ENCODE measurements around the gene ZBTB25. TPM values are rescaled to one million over a fixed set of nuclear protein-coding genes. Genes with fewer than 3 reads are reported as not detected.

Gene ZBTB25
- total RNA-seq, 1 donor from 2014 or later = 14.9 TPM

DNA sequence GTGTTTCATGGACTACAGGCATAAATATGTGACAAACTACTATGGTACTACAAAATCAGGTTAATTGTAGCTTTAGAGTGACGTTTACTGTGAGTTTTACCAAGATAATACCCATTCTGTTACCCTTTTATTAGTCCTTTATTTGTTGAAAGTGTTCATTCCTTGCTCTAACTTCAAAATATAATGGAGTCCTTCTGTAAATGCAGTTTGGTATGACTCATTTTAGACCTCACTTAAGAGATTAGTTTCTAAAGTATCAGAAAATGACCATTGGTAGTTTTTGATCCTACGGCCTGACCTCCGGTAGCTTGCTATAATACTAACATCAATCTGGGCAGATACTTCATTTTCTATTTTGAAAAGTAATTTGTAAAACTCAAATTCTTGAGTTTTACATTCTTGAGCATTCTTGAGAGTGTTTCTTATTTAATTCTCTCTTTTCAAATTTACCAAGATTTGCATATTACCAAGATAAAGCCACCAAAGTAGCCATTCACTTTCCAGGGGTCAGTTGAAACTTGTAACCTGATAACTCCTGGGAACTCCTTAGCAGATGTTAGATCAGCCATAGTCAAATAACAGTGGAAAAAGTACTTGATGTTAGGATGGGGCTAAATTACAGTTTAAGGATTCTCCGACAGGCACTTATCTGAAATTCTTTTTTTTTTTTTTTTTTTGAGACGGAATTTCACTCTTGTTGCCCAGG is 41.1 kb upstream of the ZBTB25 start:
- ATAC-seq (no peak), DNase-seq (no peak)
- TF ChIP-seq, protein P1, sequence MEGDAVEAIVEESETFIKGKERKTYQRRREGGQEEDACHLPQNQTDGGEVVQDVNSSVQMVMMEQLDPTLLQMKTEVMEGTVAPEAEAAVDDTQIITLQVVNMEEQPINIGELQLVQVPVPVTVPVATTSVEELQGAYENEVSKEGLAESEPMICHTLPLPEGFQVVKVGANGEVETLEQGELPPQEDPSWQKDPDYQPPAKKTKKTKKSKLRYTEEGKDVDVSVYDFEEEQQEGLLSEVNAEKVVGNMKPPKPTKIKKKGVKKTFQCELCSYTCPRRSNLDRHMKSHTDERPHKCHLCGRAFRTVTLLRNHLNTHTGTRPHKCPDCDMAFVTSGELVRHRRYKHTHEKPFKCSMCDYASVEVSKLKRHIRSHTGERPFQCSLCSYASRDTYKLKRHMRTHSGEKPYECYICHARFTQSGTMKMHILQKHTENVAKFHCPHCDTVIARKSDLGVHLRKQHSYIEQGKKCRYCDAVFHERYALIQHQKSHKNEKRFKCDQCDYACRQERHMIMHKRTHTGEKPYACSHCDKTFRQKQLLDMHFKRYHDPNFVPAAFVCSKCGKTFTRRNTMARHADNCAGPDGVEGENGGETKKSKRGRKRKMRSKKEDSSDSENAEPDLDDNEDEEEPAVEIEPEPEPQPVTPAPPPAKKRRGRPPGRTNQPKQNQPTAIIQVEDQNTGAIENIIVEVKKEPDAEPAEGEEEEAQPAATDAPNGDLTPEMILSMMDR (IDR thresholded peaks at IDR 0.05) = no peak
- intact Hi-C loops (cut with DNase I) = no loop called here
- peaks cover 10% of the 10 kb centered on the region for H3K4me1 ChIP-seq
- H3K9me3 ChIP-seq = peaks cover 7% of the 10 kb centered on the region
- H3K36me3 ChIP-seq = no peaks in the 10 kb centered on the region
- H3K27me3 ChIP-seq (ENCODE audit: low read depth) = peaks cover 10% of the 10 kb centered on the region
- no peak overlapping the region for H3K4me3 ChIP-seq
- no peak overlapping the region for H3K27ac ChIP-seq

GRCh38 chr14:64542836-64543201 is 39.2 kb upstream of the ZBTB25 start:
- H3K9me3 ChIP-seq = peaks cover 7% of the 10 kb centered on the region
- ATAC-seq = no peak
- H3K36me3 ChIP-seq = no peaks in the 10 kb centered on the region
- no peak overlapping the region for H3K27ac ChIP-seq
- peak overlapping the region; percentile 78 for H3K4me3 ChIP-seq
- peaks cover 10% of the 10 kb centered on the region for H3K27me3 ChIP-seq (ENCODE audit: low read depth)
- no peak for DNase-seq
- TF ChIP-seq, protein P1 (IDR thresholded peaks at IDR 0.05) = no peak
- intact Hi-C loops (cut with DNase I) = no loop called here
- H3K4me1 ChIP-seq = peaks cover 4% of the 10 kb centered on the region

DNA sequence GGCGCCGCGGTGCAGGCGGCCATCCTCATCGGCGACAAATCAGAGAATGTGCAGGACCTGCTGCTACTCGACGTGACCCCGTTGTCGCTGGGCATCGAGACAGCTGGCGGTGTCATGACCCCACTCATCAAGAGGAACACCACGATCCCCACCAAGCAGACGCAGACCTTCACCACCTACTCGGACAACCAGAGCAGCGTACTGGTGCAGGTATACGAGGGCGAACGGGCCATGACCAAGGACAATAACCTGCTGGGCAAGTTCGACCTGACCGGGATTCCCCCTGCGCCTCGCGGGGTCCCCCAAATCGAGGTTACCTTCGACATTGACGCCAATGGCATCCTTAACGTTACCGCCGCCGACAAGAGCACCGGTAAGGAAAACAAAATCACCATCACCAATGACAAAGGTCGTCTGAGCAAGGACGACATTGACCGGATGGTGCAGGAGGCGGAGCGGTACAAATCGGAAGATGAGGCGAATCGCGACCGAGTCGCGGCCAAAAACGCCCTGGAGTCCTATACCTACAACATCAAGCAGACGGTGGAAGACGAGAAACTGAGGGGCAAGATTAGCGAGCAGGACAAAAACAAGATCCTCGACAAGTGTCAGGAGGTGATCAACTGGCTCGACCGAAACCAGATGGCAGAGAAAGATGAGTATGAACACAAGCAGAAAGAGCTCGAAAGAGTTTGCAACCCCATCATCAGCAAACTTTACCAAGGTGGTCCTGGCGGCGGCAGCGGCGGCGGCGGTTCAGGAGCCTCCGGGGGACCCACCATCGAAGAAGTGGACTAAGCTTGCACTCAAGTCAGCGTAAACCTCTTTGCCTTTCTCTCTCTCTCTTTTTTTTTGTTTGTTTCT is 38.6 kb upstream of the ZBTB25 start:
- Histone ChIP-seq H3K4me1 (peaks cover 4% of the 10 kb centered on the region), H3K27ac (no peak overlapping the region), H3K9me3 (peaks cover 7% of the 10 kb centered on the region), H3K27me3 (ENCODE audit: low read depth) (peaks cover 10% of the 10 kb centered on the region), H3K36me3 (no peaks in the 10 kb centered on the region), H3K4me3 (peak overlapping the region; percentile 78)
- intact Hi-C loops (cut with DNase I) = no loop called here
- ATAC-seq (no peak), DNase-seq (no peak)
- TF ChIP-seq, protein P1 (IDR thresholded peaks at IDR 0.05) = no peak

- H3K27ac ChIP-seq = no peak overlapping the region
- H3K36me3 ChIP-seq = no peaks in the 10 kb centered on the region
- TF ChIP-seq, protein P1 (IDR thresholded peaks at IDR 0.05) = no peak
- peak overlapping the region; percentile 78 for H3K4me3 ChIP-seq
- H3K4me1 ChIP-seq = peaks cover 4% of the 10 kb centered on the region
- peaks cover 7% of the 10 kb centered on the region for H3K9me3 ChIP-seq
- intact Hi-C loops (cut with DNase I) = no loop called here
- ATAC-seq (no peak), DNase-seq (peak; percentile 58)
- H3K27me3 ChIP-seq (ENCODE audit: low read depth) = peaks cover 10% of the 10 kb centered on the region
These were observed 37.8 kb upstream of the ZBTB25 start for GRCh38 chr14:64541261-64541971.
